ENCODE results near the gene HBS1L.

Gene HBS1L

DNA sequence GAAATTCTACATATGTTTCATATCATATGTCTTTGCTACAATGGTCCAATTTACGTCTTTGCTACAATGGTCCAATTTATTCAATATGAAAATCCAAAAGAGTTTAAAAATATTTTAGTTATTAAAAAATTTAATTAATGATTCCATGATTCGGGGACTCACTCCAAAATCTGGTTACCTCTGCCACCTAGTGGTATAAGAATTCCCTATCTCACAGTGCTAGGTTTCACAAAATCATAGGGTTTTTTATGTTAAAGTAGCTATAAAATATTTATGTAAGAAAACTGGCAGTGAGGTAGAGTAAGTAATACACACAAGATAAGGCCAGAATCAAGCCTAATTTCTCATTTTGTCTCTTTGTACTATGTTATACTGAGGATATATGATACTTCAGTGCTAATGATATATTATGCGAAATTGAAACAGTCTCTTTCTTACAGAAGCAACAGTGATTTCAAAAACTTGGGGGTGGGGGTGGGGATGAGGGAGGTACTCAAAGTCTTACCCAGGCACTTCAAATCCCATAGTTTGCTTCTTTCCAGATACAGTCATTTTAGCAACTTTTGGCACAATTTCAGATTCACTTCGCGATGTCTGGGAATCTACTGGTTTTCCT lies 52.3 kb downstream of the HBS1L start:
- Histone ChIP-seq H3K27me3 (no peaks in the 10 kb centered on the region), H3K4me3 (ENCODE audit: low read depth, low read length) (no peak overlapping the region), H3K9me3 (no peaks in the 10 kb centered on the region), H3K4me1 (no peaks in the 10 kb centered on the region), H3K36me3 (peaks cover under 1% of the 10 kb centered on the region; the same call in 1 of the 2 replicates)
- TF ChIP-seq, protein P1, sequence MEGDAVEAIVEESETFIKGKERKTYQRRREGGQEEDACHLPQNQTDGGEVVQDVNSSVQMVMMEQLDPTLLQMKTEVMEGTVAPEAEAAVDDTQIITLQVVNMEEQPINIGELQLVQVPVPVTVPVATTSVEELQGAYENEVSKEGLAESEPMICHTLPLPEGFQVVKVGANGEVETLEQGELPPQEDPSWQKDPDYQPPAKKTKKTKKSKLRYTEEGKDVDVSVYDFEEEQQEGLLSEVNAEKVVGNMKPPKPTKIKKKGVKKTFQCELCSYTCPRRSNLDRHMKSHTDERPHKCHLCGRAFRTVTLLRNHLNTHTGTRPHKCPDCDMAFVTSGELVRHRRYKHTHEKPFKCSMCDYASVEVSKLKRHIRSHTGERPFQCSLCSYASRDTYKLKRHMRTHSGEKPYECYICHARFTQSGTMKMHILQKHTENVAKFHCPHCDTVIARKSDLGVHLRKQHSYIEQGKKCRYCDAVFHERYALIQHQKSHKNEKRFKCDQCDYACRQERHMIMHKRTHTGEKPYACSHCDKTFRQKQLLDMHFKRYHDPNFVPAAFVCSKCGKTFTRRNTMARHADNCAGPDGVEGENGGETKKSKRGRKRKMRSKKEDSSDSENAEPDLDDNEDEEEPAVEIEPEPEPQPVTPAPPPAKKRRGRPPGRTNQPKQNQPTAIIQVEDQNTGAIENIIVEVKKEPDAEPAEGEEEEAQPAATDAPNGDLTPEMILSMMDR (IDR thresholded peaks at IDR 0.05; ENCODE audit: low read depth, low read length), result peak; percentile 68
- DNase-seq, result no peak

DNA sequence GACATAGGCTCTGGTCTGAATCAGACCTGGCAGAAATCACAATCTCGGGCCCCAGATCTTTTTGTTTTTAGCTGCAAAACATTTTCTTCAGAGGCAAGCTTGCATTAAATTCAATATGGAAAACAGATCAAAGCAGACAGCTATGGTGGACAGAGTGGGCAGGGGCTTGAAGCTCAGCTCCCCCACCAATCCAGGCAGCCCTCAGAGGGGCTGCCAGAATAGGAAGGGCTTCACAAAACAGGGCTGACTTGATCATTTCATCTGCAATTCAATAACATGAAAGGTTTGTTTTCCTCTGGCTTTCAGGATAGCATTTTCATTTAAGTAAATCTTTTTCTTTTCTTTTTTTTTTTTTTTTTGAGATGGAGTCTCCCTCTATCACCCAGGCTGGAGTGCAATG lies 55.5 kb downstream of the HBS1L start:
- Histone ChIP-seq H3K36me3 (peaks cover 6% of the 10 kb centered on the region; the same call in 1 of the 2 replicates), H3K9me3 (no peaks in the 10 kb centered on the region), H3K27me3 (no peaks in the 10 kb centered on the region), H3K4me3 (ENCODE audit: low read depth, low read length) (no peak overlapping the region), H3K4me1 (no peaks in the 10 kb centered on the region; the same call in 1 of the 2 replicates)
- no peak for DNase-seq
- TF ChIP-seq, protein P1 (IDR thresholded peaks at IDR 0.05; ENCODE audit: low read depth, low read length), result no peak

DNA sequence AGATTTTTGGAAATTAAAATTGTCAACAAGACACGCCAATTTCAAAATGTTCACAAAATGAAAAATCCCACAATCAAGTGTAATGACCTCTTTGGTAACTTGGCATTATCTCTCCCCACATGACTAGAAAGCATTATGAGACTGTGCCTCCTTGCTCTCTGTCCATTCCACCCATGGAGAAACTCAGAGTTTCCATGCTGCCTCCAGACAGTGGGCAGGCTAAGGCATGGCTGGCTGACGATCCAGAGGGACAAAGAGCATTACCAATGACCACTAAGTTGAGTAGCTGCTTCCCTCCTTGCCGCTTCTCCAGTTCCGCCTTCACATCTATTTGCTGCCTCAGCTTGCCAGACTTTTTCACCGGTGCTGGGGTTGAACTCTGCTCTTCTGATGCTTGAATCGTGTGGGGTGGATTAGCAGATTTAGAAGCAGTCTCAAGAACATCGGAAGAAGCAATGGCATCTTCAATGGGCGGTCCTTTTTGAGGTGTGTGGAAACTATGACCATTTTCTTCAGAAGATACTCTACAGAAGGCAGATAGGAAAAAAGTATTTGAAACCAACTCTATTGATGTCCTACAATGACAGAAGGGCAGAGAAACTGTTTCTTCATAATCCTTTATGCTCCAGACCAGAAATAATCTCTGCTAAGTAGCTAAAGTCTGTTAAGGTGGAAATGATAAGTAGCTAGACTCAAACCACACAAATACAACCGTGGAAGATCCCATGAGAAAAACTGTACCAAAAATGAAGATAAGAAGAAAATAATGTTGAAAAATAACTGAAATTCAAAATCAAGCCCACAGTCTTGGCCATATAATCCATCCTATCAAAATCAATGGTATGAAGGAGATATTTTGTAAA lies 57.3 kb downstream of the HBS1L start:
- Histone ChIP-seq H3K9me3 (no peaks in the 10 kb centered on the region), H3K36me3 (peaks cover 10% of the 10 kb centered on the region), H3K27me3 (no peaks in the 10 kb centered on the region), H3K4me1 (no peaks in the 10 kb centered on the region; the same call in 1 of the 2 replicates), H3K4me3 (ENCODE audit: low read depth, low read length) (no peak overlapping the region)
- no peak for DNase-seq
- TF ChIP-seq, protein P1 (IDR thresholded peaks at IDR 0.05; ENCODE audit: low read depth, low read length), result no peak

DNA sequence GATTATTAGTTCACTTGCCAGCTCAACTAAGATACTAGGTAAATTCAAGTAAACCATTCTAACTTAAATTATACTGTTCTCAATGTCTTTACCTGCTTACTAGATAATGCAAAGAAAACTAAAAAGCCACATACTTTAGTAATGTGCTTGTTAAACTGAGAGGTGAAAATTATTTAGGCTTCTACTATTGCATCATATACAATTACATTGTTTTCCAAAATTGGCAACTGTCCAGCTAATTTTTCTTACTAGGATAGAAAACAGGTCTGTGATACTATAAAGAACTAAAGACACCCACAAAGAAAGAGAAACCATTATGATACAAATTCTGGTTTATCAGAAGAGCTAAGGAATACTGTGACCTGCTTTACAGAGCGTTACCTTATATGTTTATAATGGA lies 59.1 kb downstream of the HBS1L start:
- no peak for DNase-seq
- Histone ChIP-seq H3K36me3 (peaks cover 16% of the 10 kb centered on the region), H3K9me3 (no peaks in the 10 kb centered on the region), H3K4me3 (ENCODE audit: low read depth, low read length) (no peak overlapping the region), H3K27me3 (no peaks in the 10 kb centered on the region), H3K4me1 (no peaks in the 10 kb centered on the region; the same call in 1 of the 2 replicates)
- TF ChIP-seq, protein P1 (IDR thresholded peaks at IDR 0.05; ENCODE audit: low read depth, low read length), result no peak

DNA sequence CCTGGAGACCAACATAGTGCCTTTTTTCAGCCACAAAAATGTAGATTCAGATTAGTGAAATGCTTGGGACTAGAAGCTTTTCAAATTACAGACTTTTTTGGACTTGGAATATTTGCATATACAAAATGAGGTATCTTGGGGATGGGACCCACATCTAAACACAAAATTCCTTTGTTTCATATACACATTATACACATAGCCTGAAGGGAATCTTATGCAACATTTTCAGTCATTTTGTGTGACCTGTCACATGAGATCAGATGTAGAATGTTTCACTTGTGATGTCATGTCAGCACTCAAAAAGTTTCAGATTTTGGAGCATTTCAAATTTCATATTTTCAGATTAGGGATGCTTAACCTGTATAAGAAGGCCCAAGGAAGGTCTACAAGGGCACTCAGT lies 60.2 kb downstream of the HBS1L start:
- H3K27me3 ChIP-seq, result no peaks in the 10 kb centered on the region
- DNase-seq, result no peak
- TF ChIP-seq, protein P1 (IDR thresholded peaks at IDR 0.05; ENCODE audit: low read depth, low read length), result no peak
- peaks cover 16% of the 10 kb centered on the region for H3K36me3 ChIP-seq
- no peak overlapping the region for H3K4me3 ChIP-seq (ENCODE audit: low read depth, low read length)
- no peaks in the 10 kb centered on the region for H3K9me3 ChIP-seq
- H3K4me1 ChIP-seq, result no peaks in the 10 kb centered on the region; the same call in 1 of the 2 replicates

DNA sequence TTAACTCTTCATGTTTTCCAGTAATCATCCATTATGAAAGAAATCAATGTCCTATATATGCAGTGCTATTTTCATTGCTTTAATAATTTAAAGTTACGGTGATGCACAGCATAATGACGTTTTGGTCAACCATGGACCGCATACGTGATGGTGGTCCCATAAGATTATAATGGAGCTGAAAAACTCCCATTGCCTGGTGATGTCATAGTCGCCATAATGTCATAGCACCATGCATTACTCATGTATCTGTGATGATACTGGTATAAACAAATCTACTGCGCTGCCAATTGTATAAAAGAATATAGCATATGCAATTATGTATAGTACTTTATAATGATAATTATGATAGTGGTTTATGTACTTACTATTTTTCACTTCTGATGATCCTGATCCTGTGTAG lies 62.5 kb downstream of the HBS1L start:
- DNase-seq, result no peak
- TF ChIP-seq, protein P1 (IDR thresholded peaks at IDR 0.05; ENCODE audit: low read depth, low read length), result no peak
- H3K27me3 ChIP-seq, result no peaks in the 10 kb centered on the region
- peaks cover 13% of the 10 kb centered on the region for H3K36me3 ChIP-seq
- H3K9me3 ChIP-seq, result no peaks in the 10 kb centered on the region
- no peaks in the 10 kb centered on the region; the same call in 1 of the 2 replicates for H3K4me1 ChIP-seq
- H3K4me3 ChIP-seq (ENCODE audit: low read depth, low read length), result no peak overlapping the region

Measured in BE2C (cell line).